MCF 10A (cell line): ENCODE data around the gene TDRD9. TPM values are rescaled to one million over a fixed set of nuclear protein-coding genes. Genes with fewer than 3 reads are reported as not detected.

Experiments
- BruUV-seq: library from RNA; stranded (reverse); fragments of 400-500 nt; replicated peaks from 2 replicates; lab custom pipeline; 2021; lab: Mats Ljungman, UMichigan
- CTCF ChIA-PET: fragments of 300-600 bp; sonication (Branson Sonifier 250); formaldehyde crosslinking; extraction: SDS; loops from one replicate; lab custom pipeline; 2021; ENCODE audit warnings: antibody characterized with exemption, inconsistent platforms; lab: Yijun Ruan, JAX
- POLR2A ChIA-PET: fragments of 300-600, 350-650 bp; sonication (Branson Sonifier 250); formaldehyde crosslinking; extraction: SDS; loops from one replicate; lab custom pipeline; 2020; ENCODE audit warnings: antibody characterized with exemption, inconsistent platforms; lab: Yijun Ruan, JAX
- DNase-seq: peaks from one replicate; pipeline ENCODE4 v3.0.0-alpha.2; 2018; ENCODE audit not compliant: unreplicated experiment
- H3K27ac Mint-ChIP-seq: one replicate; pipeline ENCODE4 v1.8.0; 2022; ENCODE audit warnings: mild to moderate bottlenecking, low read depth, mixed read lengths; ENCODE audit not compliant: unreplicated experiment
- H3K27me3 Mint-ChIP-seq: one replicate; pipeline ENCODE4 v1.8.0; 2022; ENCODE audit warnings: mixed read lengths; ENCODE audit not compliant: insufficient read depth, unreplicated experiment
- H3K36me3 Mint-ChIP-seq: one replicate; pipeline ENCODE4 v1.8.0; 2022; ENCODE audit warnings: mild to moderate bottlenecking, moderate library complexity, mixed read lengths; ENCODE audit not compliant: insufficient read depth, unreplicated experiment
- H3K4me1 Mint-ChIP-seq: one replicate; pipeline ENCODE4 v1.8.0; 2022; ENCODE audit warnings: mixed read lengths; ENCODE audit not compliant: insufficient read depth, unreplicated experiment
- H3K4me3 Mint-ChIP-seq: one replicate; pipeline ENCODE4 v1.8.0; 2022; ENCODE audit warnings: mild to moderate bottlenecking, moderate library complexity, mixed read lengths; ENCODE audit not compliant: unreplicated experiment
- H3K9me3 Mint-ChIP-seq: one replicate; pipeline ENCODE4 v1.8.0; 2022; ENCODE audit warnings: mixed read lengths; ENCODE audit not compliant: unreplicated experiment
- CTCF ChIP-seq: fragments of 200-600 bp; IDR thresholded peaks from one replicate; pipeline ENCODE4 v1.8.0; 2022; ENCODE audit warnings: antibody characterized with exemption, mild to moderate bottlenecking; ENCODE audit not compliant: unreplicated experiment
- intact Hi-C: fragments of 100-400 bp; cut with micrococcal nuclease; formaldehyde crosslinking; loops from 2 replicates; pipeline ENCODE4 v1.14.1; 2022
- total RNA-seq: library from RNA; stranded (reverse); gene quantifications from 2 replicates; pipeline ENCODE4 v1.2.3, GENCODE V29; 2022

TDRD9 gene
- total RNA-seq, 1 experiment from 2014 or later: 0.40 TPM

DNA sequence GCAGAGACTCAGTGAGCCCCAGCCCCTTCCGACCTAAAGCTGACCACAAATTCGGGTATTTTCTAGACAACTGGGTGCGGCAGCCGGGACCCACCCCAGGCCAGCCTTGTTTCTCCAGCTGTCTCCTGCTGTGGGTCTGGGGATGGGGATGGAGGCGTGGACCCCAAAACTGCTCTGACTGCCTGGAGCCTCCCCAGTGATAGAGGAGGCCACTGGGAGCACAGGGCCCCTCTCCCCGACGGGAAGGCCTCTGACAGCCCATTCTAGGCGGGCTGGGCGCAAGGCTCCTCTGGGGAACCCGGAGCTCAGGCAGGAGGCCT lies 38.2 kb upstream of the TDRD9 start:
- Mint-ChIP-seq H3K27me3 (no peaks in the 10 kb centered on the region), H3K36me3 (no peaks in the 10 kb centered on the region), H3K4me3 (no peak overlapping the region), H3K27ac (no peak overlapping the region), H3K4me1 (peaks cover 13% of the 10 kb centered on the region), H3K9me3 (no peaks in the 10 kb centered on the region)
- DNase-seq: no peak
- CTCF ChIA-PET: interaction anchor here (2.5 kb wide), 1 partner anchor 11 kb away, joined by 9 read pairs; no protein-coding TSS in a partner anchor
- no peak for TF ChIP-seq CTCF
- POLR2A ChIA-PET: no interaction called here
- no TSS peak for BruUV-seq
- intact Hi-C loops: no loop called here

DNA sequence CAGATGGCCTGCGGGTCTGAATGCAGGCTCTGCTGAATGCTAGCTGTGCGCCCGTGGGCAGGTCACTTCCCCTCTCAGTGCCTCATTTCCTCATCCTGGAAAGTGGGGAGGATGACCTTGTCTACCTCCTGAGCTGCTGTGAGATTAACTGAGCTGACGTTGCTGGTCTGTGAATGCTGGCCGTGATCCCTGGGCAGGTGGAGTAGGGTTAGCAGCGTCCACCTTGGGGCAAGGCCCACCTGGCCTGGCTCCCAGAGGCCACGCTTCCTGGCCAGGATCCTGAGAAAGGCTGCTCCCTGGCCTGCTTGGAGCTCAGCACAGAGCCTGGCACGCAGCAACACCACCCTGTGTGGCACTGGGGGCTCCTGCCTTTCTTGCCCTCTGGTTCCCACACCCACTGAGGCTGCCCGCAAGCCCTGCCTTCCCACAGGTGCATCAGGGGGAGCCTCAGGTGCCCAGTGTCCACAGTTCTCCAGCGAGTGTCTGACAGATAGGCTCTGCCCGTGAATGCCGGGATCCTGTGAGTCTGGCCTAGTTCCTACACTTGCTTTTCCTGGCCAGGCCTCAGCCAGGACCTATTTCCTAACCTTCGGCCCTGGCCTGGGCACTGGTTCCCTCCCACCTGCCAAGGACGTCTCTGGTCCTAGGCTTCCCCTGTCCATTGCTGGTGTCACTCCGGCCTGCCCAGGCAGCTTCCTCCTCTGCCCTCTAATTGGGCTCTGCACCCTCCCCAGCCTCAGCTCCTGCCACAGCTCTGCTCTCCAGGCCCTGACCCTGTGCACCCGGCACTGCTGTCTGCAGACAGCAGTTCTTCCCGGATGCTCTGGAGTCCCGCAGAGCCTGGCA lies 37.2 kb upstream of the TDRD9 start:
- ChIA-PET CTCF (interaction anchor here (0.7 to 2.5 kb wide), 2 partner anchors 10 to 83 kb away, joined by 3 to 9 read pairs; no protein-coding TSS in a partner anchor), POLR2A (no interaction called here)
- H3K27me3 Mint-ChIP-seq: no peaks in the 10 kb centered on the region
- no peak overlapping the region for H3K4me3 Mint-ChIP-seq
- no peaks in the 10 kb centered on the region for H3K36me3 Mint-ChIP-seq
- DNase-seq: no peak
- no peak for TF ChIP-seq CTCF
- intact Hi-C loops: no loop called here
- no peaks in the 10 kb centered on the region for H3K9me3 Mint-ChIP-seq
- BruUV-seq: no TSS peak
- H3K27ac Mint-ChIP-seq: no peak overlapping the region
- H3K4me1 Mint-ChIP-seq: peaks cover 13% of the 10 kb centered on the region

GRCh38 chr14:103891667-103892215 lies 36.5 kb upstream of the TDRD9 start:
- Mint-ChIP-seq H3K27ac (no peak overlapping the region), H3K4me3 (no peak overlapping the region), H3K36me3 (no peaks in the 10 kb centered on the region), H3K9me3 (peaks cover 6% of the 10 kb centered on the region), H3K4me1 (peaks cover 13% of the 10 kb centered on the region), H3K27me3 (no peaks in the 10 kb centered on the region)
- CTCF ChIA-PET: interaction anchor here (0.7 kb wide), 1 partner anchor 83 kb away, joined by 3 read pairs; no protein-coding TSS in a partner anchor
- DNase-seq: no peak
- intact Hi-C loops: no loop called here
- no peak for TF ChIP-seq CTCF
- no TSS peak for BruUV-seq
- POLR2A ChIA-PET: no interaction called here

DNA sequence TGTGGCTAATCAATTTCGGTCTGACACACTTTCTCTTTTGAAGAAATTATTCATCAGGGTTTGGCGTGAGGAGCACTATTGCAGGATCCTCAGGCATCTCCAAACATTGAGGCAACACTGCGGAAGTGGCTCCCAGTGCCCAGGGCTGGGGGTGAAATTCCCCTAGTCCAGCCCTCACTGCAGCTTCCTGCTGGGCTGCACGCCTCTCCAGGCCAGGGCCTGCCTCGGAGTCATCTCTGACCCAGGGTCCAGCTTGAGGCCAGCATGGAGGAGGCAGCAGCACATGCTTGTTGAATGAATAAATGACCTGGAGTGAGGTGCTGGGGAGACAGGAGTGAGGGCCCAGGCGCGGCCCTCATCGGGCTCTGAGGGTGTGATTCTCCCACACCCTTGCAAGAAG lies 36.0 kb upstream of the TDRD9 start:
- H3K4me1 Mint-ChIP-seq: peaks cover 13% of the 10 kb centered on the region
- CTCF ChIA-PET: no interaction called here
- BruUV-seq: no TSS peak

More for the DNA sequence above, 36.0 kb upstream of the TDRD9 start:
- TF ChIP-seq CTCF: no peak
- H3K27me3 Mint-ChIP-seq: no peaks in the 10 kb centered on the region
- intact Hi-C loops: no loop called here
- no peaks in the 10 kb centered on the region for H3K36me3 Mint-ChIP-seq
- no peak overlapping the region for H3K27ac Mint-ChIP-seq
- no peak overlapping the region for H3K4me3 Mint-ChIP-seq
- H3K9me3 Mint-ChIP-seq: peaks cover 8% of the 10 kb centered on the region
- no peak for DNase-seq
- POLR2A ChIA-PET: no interaction called here
